HG03571 (cell line): ENCODE data around the gene SUB1.
"Not testable (repeated sequence)": the region's sequence is repeated elsewhere in the genome, so short reads cannot be mapped to it uniquely, and the experiment has no call there.

ENCODE experiments used
- ATAC-seq: cut with Tn5 transposase; IDR thresholded peaks from one replicate; pipeline ENCODE4 v1.9.1; 2021; ENCODE audit not compliant: unreplicated experiment

The SUB1 gene

GRCh38 chr5:32598260-32598937 lies 13.0 kb downstream of the SUB1 start:
- no peak for ATAC-seq

- no peak for ATAC-seq
Observed at GRCh38 chr5:32598997-32599549, 13.7 kb downstream of the SUB1 start.

- no peak for ATAC-seq
Observed at GRCh38 chr5:32600054-32600622, 14.8 kb downstream of the SUB1 start.

- no peak for ATAC-seq
Observed at GRCh38 chr5:32601623-32602295, 16.4 kb downstream of the SUB1 start.

GRCh38 chr5:32602906-32603305 lies 17.5 kb downstream of the SUB1 start:
- no peak for ATAC-seq

- ATAC-seq = no peak
Observed at GRCh38 chr5:32604800-32605765, 19.7 kb downstream of the SUB1 start.

- no peak for ATAC-seq
Observed at GRCh38 chr5:32605766-32606152, 20.4 kb downstream of the SUB1 start.

GRCh38 chr5:32612134-32612888 lies 27.0 kb downstream of the SUB1 start:
- ATAC-seq = no peak

- ATAC-seq = no peak
Observed at GRCh38 chr5:32613050-32613672, 27.8 kb downstream of the SUB1 start.

- ATAC-seq = no peak
Observed at GRCh38 chr5:32615236-32615635, 29.9 kb downstream of the SUB1 start.

GRCh38 chr5:32618962-32619361 lies 33.6 kb downstream of the SUB1 start:
- no peak for ATAC-seq

- no peak for ATAC-seq
Observed at GRCh38 chr5:32621256-32621655, 35.9 kb downstream of the SUB1 start.

GRCh38 chr5:32625106-32625505 lies 39.7 kb downstream of the SUB1 start:
- no peak for ATAC-seq

GRCh38 chr5:32625547-32625946 lies 40.2 kb downstream of the SUB1 start:
- no peak for ATAC-seq

- ATAC-seq = no peak
Observed at GRCh38 chr5:32627219-32627870, 42.0 kb downstream of the SUB1 start.

- no peak for ATAC-seq
Observed at GRCh38 chr5:32628049-32628844, 42.9 kb downstream of the SUB1 start.

- no peak for ATAC-seq
Observed at GRCh38 chr5:32630867-32631491, 45.6 kb downstream of the SUB1 start.

GRCh38 chr5:32633017-32633416 lies 47.7 kb downstream of the SUB1 start:
- not testable (repeated sequence) for ATAC-seq
